ENCODE measurements around the gene D2HGDH.
"Not testable (repeated sequence)": the region's sequence is repeated elsewhere in the genome, so short reads cannot be mapped to it uniquely, and the experiment has no call there.

- not testable (repeated sequence) for TF ChIP-seq CTCF, POLR2A (IDR thresholded peaks at IDR 0.05)
Observed at GRCh38 chr2:241800198-241800903, 65.9 kb downstream of the D2HGDH start.

Measured in uterus (tissue), 2 donors.